ENCODE measurements around the gene CLASP1.

The CLASP1 gene

DNA sequence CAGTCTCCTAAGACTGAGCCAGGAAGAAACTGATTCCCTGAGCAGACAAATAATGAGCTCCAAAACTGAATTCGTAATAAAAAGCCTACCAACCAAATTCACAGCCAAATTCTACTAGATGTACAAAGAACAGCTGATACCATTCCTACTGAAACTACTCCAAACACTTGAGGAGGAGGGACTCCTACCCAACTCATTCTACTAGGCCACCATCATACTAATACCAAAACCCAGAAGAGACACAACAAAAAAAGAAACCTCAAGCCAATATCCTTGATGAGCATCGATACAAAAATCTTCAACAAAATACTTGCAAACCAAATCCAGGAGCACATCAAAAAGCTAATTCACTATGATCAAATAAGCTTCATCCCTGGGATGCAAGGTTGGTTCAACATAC lies 98.6 kb downstream of the CLASP1 start:
- no peak for TF ChIP-seq CTCF (IDR thresholded peaks at IDR 0.05; ENCODE audit: borderline replicate concordance, insufficient read depth, low read depth, low read length)
- H3K4me3 ChIP-seq (ENCODE audit: low read depth, low read length): no peak overlapping the region

GRCh38 chr2:121547646-121548045 lies 101.6 kb downstream of the CLASP1 start:
- TF ChIP-seq CTCF (IDR thresholded peaks at IDR 0.05; ENCODE audit: borderline replicate concordance, insufficient read depth, low read depth, low read length): no peak
- H3K4me3 ChIP-seq (ENCODE audit: low read depth, low read length): no peak overlapping the region

DNA sequence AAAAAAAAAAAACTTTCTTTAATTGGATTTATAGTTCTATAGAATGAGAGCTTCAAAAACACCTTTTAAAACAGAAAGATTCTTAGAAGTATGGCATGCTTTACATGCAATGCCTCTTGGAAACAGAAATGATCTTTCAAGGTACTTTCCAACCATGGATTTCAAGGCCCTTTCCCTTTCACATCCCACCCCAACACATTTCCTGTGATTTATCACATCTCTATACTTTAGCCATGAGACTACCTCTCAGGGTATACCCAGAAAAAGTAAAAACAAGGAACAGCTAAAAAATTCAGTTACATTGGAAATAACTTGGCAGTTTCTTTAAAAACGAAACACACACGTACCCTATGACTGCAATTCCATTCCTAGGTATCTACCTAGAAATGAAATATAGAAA lies 103.3 kb downstream of the CLASP1 start:
- TF ChIP-seq CTCF (IDR thresholded peaks at IDR 0.05; ENCODE audit: borderline replicate concordance, insufficient read depth, low read depth, low read length): no peak
- H3K4me3 ChIP-seq (ENCODE audit: low read depth, low read length): no peak overlapping the region

DNA sequence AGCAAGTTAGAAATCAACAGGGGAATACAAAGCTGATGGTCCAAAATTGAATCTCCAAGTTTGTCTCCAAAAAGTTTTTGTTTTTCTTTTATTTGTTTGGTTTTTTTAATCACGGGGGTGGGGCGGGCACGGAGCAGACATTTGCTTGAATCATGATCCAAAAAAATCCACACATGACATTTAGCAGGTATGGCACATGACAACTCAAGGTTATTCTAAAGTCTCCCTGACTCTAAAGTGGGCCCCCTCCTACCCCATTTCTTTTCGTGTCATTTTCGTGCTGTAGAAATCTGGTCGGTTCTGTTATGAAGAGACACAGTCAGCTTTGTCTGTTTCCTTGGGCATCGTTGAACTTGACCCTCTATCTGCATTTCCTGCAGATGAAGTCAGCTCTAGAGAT lies 104.0 kb downstream of the CLASP1 start:
- H3K4me3 ChIP-seq (ENCODE audit: low read depth, low read length): no peak overlapping the region
- TF ChIP-seq CTCF (IDR thresholded peaks at IDR 0.05; ENCODE audit: borderline replicate concordance, insufficient read depth, low read depth, low read length): no peak

- no peak for TF ChIP-seq CTCF (IDR thresholded peaks at IDR 0.05; ENCODE audit: borderline replicate concordance, insufficient read depth, low read depth, low read length)
- H3K4me3 ChIP-seq (ENCODE audit: low read depth, low read length): no peak overlapping the region
Measured at GRCh38 chr2:121541495-121541894, 107.8 kb downstream of the CLASP1 start.

- H3K4me3 ChIP-seq (ENCODE audit: low read depth, low read length): no peak overlapping the region
- no peak for TF ChIP-seq CTCF (IDR thresholded peaks at IDR 0.05; ENCODE audit: borderline replicate concordance, insufficient read depth, low read depth, low read length)
Measured at GRCh38 chr2:121539750-121540469, 109.4 kb downstream of the CLASP1 start.

DNA sequence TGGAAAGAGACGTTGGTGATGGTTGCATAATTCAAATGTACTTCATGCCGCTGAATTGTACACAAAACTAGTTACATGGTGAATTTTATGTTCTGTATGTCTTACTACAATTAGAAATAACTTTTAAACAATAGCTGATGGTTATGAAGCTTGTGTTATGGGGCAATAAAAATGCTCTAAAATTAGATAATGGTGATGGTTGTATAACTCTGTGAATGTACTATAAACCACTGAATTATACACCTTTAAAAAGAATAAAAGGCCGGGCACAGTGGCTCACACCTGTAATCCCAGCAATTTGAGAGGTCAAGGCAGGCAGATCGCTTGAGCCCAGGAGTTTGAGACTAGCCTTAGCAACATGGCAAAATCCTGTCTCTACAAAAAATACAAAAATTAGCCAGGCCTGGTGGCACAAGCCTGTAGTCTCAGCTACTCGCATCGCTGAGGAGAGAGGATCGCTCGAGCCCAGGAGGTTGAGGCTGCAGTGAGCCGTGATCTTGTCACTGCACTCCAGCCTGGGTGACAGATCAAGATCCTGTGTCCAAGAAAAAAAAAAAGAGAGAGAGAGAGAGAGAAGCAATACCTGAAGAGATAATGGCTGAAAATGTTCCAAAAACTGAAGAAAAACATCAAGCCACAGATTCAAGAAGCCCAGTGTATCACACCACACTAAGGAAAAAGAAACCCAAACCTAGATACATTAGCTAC lies 112.3 kb downstream of the CLASP1 start:
- TF ChIP-seq CTCF (IDR thresholded peaks at IDR 0.05; ENCODE audit: borderline replicate concordance, insufficient read depth, low read depth, low read length): no peak
- H3K4me3 ChIP-seq (ENCODE audit: low read depth, low read length): no peak overlapping the region
